Choroid plexus epithelial cell (primary cell): ENCODE measurements around the gene CHRND.

ENCODE experiments used
- DNase-seq: peaks from one replicate; pipeline ENCODE4 v3.0.0-alpha.2; 2010; ENCODE audit warnings: low read depth
- H3K4me3 ChIP-seq: 2 replicates; pipeline ENCODE4 v1.5.1; 2011; ENCODE audit warnings: low read depth, mild to moderate bottlenecking, control low read depth, low read length, moderate library complexity
- TF ChIP-seq, protein P1 (sequence below): conservative IDR thresholded peaks from 2 replicates; pipeline ENCODE4 v1.5.1; 2011; ENCODE audit warnings: low read depth, mild to moderate bottlenecking, control low read depth, inconsistent platforms, low read length, moderate library complexity

CHRND gene

DNA sequence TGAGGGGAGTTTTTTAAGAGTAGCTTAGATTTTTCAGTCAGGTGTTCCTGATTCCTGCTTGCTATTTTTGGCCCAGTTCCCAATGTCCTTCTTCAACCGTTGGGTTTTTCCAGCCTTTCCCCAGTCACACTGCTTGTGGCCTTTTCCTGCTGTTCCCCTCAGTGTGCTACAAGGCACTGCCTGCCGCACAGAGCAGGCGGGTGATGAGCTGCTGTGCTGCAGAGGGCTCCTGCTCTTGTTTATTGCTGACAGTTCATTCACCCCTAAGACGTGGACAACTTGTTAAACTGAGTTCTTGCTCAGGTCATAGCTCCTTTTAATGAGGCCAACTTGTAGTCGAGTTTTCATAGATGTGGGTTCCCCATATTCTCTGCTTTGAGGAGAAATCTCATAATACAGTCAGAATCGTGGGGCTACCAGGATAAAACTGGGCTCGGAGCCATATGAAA lies 45.1 kb downstream of the CHRND start:
- TF ChIP-seq, protein P1, sequence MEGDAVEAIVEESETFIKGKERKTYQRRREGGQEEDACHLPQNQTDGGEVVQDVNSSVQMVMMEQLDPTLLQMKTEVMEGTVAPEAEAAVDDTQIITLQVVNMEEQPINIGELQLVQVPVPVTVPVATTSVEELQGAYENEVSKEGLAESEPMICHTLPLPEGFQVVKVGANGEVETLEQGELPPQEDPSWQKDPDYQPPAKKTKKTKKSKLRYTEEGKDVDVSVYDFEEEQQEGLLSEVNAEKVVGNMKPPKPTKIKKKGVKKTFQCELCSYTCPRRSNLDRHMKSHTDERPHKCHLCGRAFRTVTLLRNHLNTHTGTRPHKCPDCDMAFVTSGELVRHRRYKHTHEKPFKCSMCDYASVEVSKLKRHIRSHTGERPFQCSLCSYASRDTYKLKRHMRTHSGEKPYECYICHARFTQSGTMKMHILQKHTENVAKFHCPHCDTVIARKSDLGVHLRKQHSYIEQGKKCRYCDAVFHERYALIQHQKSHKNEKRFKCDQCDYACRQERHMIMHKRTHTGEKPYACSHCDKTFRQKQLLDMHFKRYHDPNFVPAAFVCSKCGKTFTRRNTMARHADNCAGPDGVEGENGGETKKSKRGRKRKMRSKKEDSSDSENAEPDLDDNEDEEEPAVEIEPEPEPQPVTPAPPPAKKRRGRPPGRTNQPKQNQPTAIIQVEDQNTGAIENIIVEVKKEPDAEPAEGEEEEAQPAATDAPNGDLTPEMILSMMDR, result no peak
- H3K4me3 ChIP-seq, result no peak overlapping the region
- DNase-seq, result peak; percentile 66

DNA sequence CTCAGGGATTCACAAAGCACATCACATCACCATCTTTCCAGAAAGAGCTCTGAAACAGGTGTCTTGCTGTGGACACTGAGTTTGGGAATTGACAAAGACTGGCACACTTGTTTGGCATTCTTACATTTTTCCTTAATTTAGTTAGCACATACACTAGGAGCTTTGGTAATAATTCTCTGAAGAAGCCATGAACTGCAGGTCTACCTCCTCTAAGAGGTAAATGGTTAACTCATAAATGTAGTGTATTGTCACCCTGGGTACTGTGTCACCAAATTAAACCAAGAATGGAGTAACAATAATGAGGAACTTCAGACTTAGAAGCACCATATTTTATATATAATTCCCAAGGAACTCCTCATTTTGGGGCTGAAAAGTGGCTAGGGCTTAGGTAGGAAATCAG lies 47.1 kb downstream of the CHRND start:
- no peak overlapping the region for H3K4me3 ChIP-seq
- TF ChIP-seq, protein P1, result no peak
- DNase-seq, result no peak

DNA sequence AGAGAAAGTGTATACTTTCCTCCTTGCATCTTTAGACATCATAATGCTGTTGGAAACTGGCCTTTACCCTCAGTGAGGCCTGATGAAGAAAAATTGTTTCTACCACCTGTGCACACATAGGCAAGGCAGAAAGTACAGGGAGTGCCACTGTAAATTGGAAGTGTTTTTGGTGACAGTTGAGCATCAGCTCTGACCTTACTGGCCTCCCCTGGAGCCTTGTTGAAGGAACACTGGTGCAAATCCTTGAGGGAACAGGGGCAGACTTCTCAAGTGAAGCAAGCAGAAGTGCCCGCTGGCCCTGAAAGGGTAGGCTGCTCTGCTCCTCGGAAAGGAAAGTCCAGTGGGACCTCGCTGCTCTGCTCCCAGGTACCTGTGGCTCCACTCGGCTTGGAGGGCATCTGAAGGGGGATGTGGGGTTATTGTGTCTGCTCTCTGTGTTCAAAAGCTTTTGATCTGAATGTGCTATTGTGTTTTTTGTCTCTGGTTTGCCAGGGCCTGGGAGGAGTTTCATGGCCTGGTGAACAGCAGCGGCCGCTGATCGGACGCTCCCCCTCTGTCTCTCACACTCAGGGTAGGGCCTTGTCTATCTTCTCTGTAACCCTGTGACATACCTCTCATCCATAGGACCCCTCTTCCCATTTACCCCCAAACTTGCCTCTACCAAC lies 47.9 kb downstream of the CHRND start:
- no peak for DNase-seq
- H3K4me3 ChIP-seq, result no peak overlapping the region
- TF ChIP-seq, protein P1, result no peak

DNA sequence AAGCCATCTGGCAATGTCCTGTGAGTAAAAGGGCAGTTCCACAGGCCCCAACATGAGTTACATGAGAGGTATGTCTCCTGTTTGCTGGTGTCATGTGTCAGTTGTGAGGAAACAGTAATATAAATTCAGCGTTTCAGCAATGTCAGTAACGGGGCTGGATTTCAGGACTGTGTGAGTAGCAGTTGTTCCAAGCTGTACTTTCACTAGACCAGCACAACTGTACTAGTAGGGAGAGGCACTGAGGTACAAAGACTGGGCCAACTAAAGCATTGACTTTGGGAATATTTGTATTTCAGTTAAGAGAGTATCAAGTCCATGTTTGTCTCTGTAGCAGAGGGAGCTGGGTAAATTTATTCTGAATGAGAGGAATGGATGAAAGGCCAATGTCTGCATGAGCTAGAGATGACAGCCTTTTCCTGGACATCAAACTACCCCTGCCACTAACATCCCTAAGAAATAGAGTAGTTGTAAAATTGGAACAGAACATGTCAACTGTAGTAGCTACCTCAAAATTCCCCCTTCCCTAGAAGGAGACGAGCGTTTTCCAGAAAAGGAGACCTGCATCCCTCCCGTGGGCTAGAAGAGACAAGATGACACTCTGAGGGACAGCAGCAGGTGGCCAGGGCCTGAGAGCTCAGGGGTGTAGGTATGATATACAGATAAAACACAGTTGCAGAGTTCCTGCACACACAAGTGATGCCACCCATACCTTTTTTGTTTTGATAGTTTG lies 48.9 kb downstream of the CHRND start:
- TF ChIP-seq, protein P1, result no peak
- no peak overlapping the region for H3K4me3 ChIP-seq
- DNase-seq, result peak; percentile 51

DNA sequence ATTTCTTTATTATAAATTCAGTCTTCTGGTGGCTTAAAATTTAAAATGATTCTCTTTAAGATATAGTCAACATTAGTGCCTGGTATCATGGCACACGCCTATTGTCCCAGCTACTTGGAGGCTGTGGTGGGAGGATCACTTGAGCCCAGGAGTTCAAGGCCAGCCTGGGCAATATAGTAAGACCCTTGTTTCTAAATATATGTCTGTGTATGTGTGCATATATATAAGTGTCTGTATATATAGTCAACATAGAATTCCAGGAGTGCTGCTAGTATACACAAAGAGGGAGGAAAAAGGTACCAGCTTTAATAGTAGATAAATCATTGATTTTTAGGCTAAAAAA lies 49.4 kb downstream of the CHRND start:
- TF ChIP-seq, protein P1, result no peak
- no peak for DNase-seq
- no peak overlapping the region for H3K4me3 ChIP-seq

DNA sequence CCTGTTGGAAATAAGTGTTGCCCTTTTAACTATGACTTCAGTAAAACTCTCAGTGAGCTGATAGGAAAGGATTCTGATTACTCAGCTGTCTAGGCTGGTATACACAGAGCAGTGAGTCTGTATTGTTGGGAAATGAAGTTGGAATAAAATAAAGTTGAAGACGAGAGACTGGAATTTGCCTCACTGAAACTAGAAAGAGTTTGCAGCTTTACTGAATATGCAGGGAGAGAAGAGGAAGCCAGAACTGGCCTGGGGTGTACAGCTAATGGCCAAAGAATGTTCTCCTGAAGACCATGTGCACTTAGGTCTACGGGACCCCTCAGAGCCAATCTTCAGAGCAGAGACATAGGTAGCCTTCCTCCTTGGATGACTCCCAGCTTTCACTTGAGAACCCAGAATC lies 51.0 kb downstream of the CHRND start:
- TF ChIP-seq, protein P1, result no peak
- peak; percentile 68 for DNase-seq

DNA sequence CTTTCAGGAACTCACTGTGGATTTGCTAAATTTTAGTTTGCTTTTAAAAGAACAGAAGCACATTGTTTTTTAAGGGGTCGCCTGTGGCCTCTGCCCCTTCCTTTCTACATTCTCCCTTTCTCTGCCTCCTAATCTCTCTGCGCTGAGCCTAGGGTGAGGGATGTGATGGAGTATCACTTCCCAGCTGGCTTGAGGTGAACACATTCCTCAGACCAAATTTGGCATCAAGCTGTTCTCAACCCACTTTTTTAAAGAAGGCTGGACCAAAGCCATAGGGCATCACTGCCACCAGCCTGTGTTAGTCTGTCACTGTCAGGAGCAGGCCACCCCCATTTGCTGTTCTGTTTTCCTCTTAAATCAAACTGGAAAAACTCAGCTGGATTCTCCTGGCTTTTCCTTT lies 51.9 kb downstream of the CHRND start:
- TF ChIP-seq, protein P1, result no peak
- no peak overlapping the region for H3K4me3 ChIP-seq
- no peak for DNase-seq

More for the DNA sequence above, 51.0 kb downstream of the CHRND start:
- no peak overlapping the region for H3K4me3 ChIP-seq
